PC-3 (cell line): ENCODE data around the gene PCSK1. TPM values are rescaled to one million over a fixed set of nuclear protein-coding genes. Genes with fewer than 3 reads are reported as not detected.
"Not testable (repeated sequence)": the region's sequence is repeated elsewhere in the genome, so short reads cannot be mapped to it uniquely, and the experiment has no call there.

Experiments used
- ATAC-seq: fragments of 200-7000 bp; cut with Tn5 transposase; 2 replicates; pipeline ENCODE4 v1.9.1; 2020; ENCODE audit warnings: mild to moderate bottlenecking, moderate library complexity
- BruUV-seq: library from RNA; stranded (reverse); fragments of 400-500 nt; replicated peaks from 2 replicates; lab custom pipeline; 2021; lab: Mats Ljungman, UMichigan
- CTCF ChIA-PET: fragments of 300-600 bp; sonication (Branson Sonifier 250); formaldehyde crosslinking; loops from one replicate; lab custom pipeline; 2022; ENCODE audit warnings: antibody characterized with exemption; lab: Charles Lee
- POLR2A ChIA-PET: fragments of 300-600 bp; sonication (Branson Sonifier 250); formaldehyde crosslinking; loops from one replicate; lab custom pipeline; 2022; ENCODE audit warnings: antibody characterized with exemption; ENCODE audit not compliant: unreplicated experiment; lab: Charles Lee
- DNase-seq: peaks from one replicate; pipeline ENCODE4 v3.0.0-alpha.2; 2015
- H2AFZ ChIP-seq: fragments of 300-600 bp; sonication (generic); 2 replicates; pipeline ENCODE4 v1.6.0; 2016; ENCODE audit warnings: antibody characterized with exemption, low read length
- H3F3A ChIP-seq: fragments of 300-600 bp; sonication (generic); one replicate; pipeline ENCODE4 v1.6.0; 2017; ENCODE audit warnings: antibody characterized with exemption, low read length, control low read depth, mild to moderate bottlenecking; ENCODE audit not compliant: unreplicated experiment
- H3K27ac ChIP-seq: fragments of 300-600 bp; sonication (generic); 2 replicates; pipeline ENCODE4 v1.5.1; 2016; ENCODE audit warnings: mild to moderate bottlenecking, low read length
- H3K27me3 ChIP-seq: fragments of 300-600 bp; sonication (generic); 2 replicates; pipeline ENCODE4 v1.6.1; 2016; ENCODE audit warnings: low read length, mixed read lengths
- H3K36me3 ChIP-seq: fragments of 300-600 bp; sonication (generic); 2 replicates; pipeline ENCODE4 v1.6.1; 2016; ENCODE audit warnings: low read depth, mixed run types, low read length, mixed read lengths
- H3K4me1 ChIP-seq: fragments of 300-600 bp; sonication (generic); 2 replicates; pipeline ENCODE4 v1.5.1; 2016; ENCODE audit warnings: low read length; ENCODE audit not compliant: insufficient read depth
- H3K4me2 ChIP-seq: fragments of 300-600 bp; sonication (generic); 2 replicates; pipeline ENCODE4 v1.6.0; 2016; ENCODE audit warnings: low read length
- H3K4me3 ChIP-seq: fragments of 300-600 bp; sonication (generic); 2 replicates; pipeline ENCODE4 v1.5.1; 2016; ENCODE audit warnings: mild to moderate bottlenecking, low read length, mixed read lengths
- H3K79me2 ChIP-seq: fragments of 300-600 bp; sonication (generic); 2 replicates; pipeline ENCODE4 v1.6.1; 2017; ENCODE audit warnings: low read length, mixed read lengths
- H3K9ac ChIP-seq: fragments of 300-600 bp; sonication (generic); 2 replicates; pipeline ENCODE4 v1.6.0; 2016; ENCODE audit warnings: mild to moderate bottlenecking, low read length
- H3K9me2 ChIP-seq: fragments of 300-600 bp; sonication (generic); replicated peaks from 2 replicates; pipeline ENCODE4 v1.6.1; 2016; ENCODE audit warnings: mixed run types, low read length, mixed read lengths
- H3K9me3 ChIP-seq: fragments of 300-600 bp; sonication (generic); 2 replicates; pipeline ENCODE4 v1.6.1; 2016; ENCODE audit warnings: low read length, mixed read lengths
- H4K20me1 ChIP-seq: fragments of 300-600 bp; sonication (generic); 2 replicates; pipeline ENCODE4 v1.6.1; 2016; ENCODE audit warnings: low read length, mixed read lengths
- CTCF ChIP-seq: fragments of 300-600 bp; sonication (generic); conservative IDR thresholded peaks from 2 replicates; pipeline ENCODE4 v1.5.1; 2017; ENCODE audit warnings: antibody characterized with exemption, low read depth, mild to moderate bottlenecking, low read length
- EZH2 ChIP-seq: fragments of 300-600 bp; sonication (generic); IDR thresholded peaks from one replicate; pipeline ENCODE4 v1.6.1; 2017; ENCODE audit warnings: antibody characterized with exemption, mild to moderate bottlenecking, low read length; ENCODE audit not compliant: unreplicated experiment
- EZH2phosphoT487 ChIP-seq: fragments of 300-600 bp; sonication (generic); IDR thresholded peaks from 2 replicates; pipeline ENCODE4 v1.6.1; 2018; ENCODE audit warnings: mild to moderate bottlenecking, antibody characterized with exemption, low read length, borderline replicate concordance
- intact Hi-C: fragments of 100-400 bp; cut with micrococcal nuclease; formaldehyde crosslinking; loops from 2 replicates; pipeline ENCODE4 v1.9.0; 2023
- total RNA-seq: library from RNA; depleted of rRNA; stranded (reverse); fragments of >200 nt; gene quantifications from 2 replicates; pipeline ENCODE4 v1.2.3, GENCODE V29; 2014

Gene PCSK1
- total RNA-seq, 1 experiment from 2014 or later: not detected

- CTCF ChIA-PET: no interaction called here
- no peaks in the 10 kb centered on the region; the same call in 1 of the 2 replicates for H3K27me3 ChIP-seq
- no peaks in the 10 kb centered on the region for H3F3A ChIP-seq
- no peaks in the 10 kb centered on the region for H3K9me3 ChIP-seq
- intact Hi-C loops: no loop called here
- no peaks in the 10 kb centered on the region for H3K9me2 ChIP-seq
- ATAC-seq (no peak), DNase-seq (no peak)
- no peak overlapping the region for H2AFZ ChIP-seq
- H3K79me2 ChIP-seq: no peaks in the 10 kb centered on the region
- H3K9ac ChIP-seq: no peak overlapping the region
- no TSS peak for BruUV-seq
- H4K20me1 ChIP-seq: no peaks in the 10 kb centered on the region
- H3K4me2 ChIP-seq: no peak overlapping the region
- TF ChIP-seq EZH2phosphoT487: no peak
- TF ChIP-seq CTCF: no peak
- no peak for TF ChIP-seq EZH2
- H3K27ac ChIP-seq: no peak overlapping the region
- POLR2A ChIA-PET: no interaction called here
- H3K4me1 ChIP-seq: no peaks in the 10 kb centered on the region
- H3K36me3 ChIP-seq: no peaks in the 10 kb centered on the region
- H3K4me3 ChIP-seq: no peak overlapping the region
These were observed 62.1 kb downstream of the PCSK1 start for GRCh38 chr5:96370976-96371375.

DNA sequence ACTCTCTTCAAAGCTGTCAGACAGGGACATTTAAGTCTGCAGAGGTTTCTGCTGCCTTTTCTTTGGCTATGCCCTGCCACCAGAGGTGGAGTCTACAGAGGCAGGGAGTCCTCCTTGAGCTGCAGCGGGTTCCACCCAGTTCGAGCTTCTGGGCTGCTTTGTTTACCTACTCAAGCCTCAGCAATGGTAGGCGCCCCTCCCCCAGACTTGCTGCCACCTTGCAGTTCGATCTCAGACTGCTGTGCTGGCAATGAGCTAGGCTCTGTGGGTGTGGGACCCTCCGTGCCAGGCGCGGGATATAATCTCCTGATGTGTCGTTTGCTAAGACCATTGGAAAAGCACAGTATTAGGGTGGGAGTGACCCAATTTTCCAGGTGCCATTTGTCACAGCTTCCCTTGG lies 65.7 kb downstream of the PCSK1 start:
- H3K9me3 ChIP-seq, H3K4me1 ChIP-seq, H3K9ac ChIP-seq, intact Hi-C loops, H3K27ac ChIP-seq, H3K79me2 ChIP-seq, ATAC-seq, H4K20me1 ChIP-seq, H3K4me3 ChIP-seq, H3K4me2 ChIP-seq, H2AFZ ChIP-seq, H3K36me3 ChIP-seq, DNase-seq, H3K9me2 ChIP-seq, H3F3A ChIP-seq, BruUV-seq, POLR2A ChIA-PET, CTCF ChIA-PET, H3K27me3 ChIP-seq: not testable (repeated sequence)

- H3K36me3 ChIP-seq: no peaks in the 10 kb centered on the region
- no peaks in the 10 kb centered on the region for H4K20me1 ChIP-seq
- H3K4me2 ChIP-seq: no peak overlapping the region
- H2AFZ ChIP-seq: no peak overlapping the region
- DNase-seq: no peak
- BruUV-seq: no TSS peak
- no peak for TF ChIP-seq EZH2
- no peak for TF ChIP-seq EZH2phosphoT487
- TF ChIP-seq CTCF: no peak
- H3K9ac ChIP-seq: no peak overlapping the region
- H3K9me2 ChIP-seq: no peaks in the 10 kb centered on the region
- no peaks in the 10 kb centered on the region for H3K4me1 ChIP-seq
- H3K4me3 ChIP-seq: no peak overlapping the region
- no peak for ATAC-seq
- CTCF ChIA-PET: no interaction called here
- intact Hi-C loops: no loop called here
- no peaks in the 10 kb centered on the region for H3F3A ChIP-seq
- no peaks in the 10 kb centered on the region for H3K79me2 ChIP-seq
- H3K27ac ChIP-seq: no peak overlapping the region
- H3K27me3 ChIP-seq: no peaks in the 10 kb centered on the region
- POLR2A ChIA-PET: no interaction called here
- no peaks in the 10 kb centered on the region for H3K9me3 ChIP-seq
These were observed 78.8 kb downstream of the PCSK1 start for GRCh38 chr5:96354237-96354636.
